GM18951 (cell line): ENCODE data around the gene LRFN2.

Experiments used
- POLR2A ChIP-seq: IDR thresholded peaks from 4 replicates; pipeline ENCODE4 v1.6.1; 2011; ENCODE audit warnings: mild to moderate bottlenecking; ENCODE audit not compliant: insufficient read length, insufficient read depth; ENCODE audit errors: extremely low read depth
- in situ Hi-C: fragments of 300-500 bp; cut with MboI; formaldehyde crosslinking; loops from one replicate; pipeline ENCODE4 v1.12.0; 2022; ENCODE audit warnings: low sequenced_read_pairs, mixed read lengths, inconsistent platforms; ENCODE audit not compliant: unreplicated experiment

Gene LRFN2

DNA sequence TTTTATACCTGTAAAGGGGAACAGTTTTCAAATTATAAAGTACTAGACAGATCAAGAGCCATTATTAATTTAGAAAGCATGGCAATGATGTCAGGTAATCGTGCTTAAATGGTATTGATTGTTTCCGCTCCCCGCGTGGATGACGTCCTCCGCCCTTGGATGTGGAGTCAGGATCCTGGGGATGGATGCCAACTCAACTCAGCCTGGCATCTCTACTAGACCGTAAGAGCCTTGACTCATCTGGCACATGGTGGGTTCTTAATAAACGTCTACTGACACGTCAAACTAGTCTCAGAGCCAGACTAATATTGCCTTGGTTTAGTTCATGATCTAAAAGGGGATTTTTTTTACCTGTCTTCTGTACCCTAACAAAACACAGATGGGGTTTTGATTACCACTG is 80.2 kb downstream of the LRFN2 start:
- in situ Hi-C loops = no loop called here
- no peak for TF ChIP-seq POLR2A

DNA sequence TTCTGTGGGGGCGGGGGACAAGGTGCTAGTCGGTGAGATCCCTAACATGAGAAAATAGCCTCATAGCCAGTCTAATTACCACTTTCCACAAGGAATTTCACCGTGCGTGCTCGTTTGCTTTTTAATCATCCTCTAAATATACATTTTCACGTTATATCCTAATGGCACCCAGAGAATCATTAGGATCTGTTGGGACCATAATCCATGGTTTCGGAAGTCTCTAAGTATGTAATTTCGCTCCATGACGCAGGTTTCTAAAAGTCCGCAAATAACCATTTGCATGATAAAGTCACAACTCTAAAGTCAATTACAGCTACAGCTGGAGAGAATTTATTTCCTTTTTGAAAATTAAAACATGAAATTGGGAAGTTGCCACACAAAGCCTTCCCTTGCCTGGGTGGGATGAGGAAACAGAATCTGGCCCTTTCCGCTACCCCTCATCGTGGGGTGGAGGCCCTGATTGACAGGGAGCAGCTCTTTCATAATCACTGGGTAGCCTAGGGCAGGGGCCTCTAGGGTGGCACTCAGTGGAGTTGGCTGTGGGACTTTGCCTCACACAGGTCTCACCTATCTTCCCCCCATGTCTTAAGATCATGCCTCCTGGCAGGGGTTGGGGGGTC is 81.9 kb downstream of the LRFN2 start:
- no peak for TF ChIP-seq POLR2A
- in situ Hi-C loops = no loop called here

DNA sequence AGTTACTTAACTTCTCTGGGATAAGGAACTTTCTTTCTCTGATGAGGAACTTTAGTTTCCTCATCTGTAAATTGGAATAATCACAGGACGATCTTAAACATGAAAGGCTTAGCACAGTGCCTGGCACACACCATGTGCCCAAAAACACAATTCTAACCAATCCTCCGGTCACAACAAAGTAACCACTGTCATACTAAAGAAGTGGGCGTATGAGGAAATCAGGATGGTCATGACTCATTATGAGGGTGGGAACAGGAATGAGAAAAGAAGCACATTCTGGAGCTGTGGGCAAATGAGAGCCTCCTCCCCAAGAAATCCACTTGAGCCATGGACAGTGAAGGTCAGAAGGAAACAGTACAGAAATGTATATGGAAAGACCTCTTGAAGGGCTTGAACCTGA is 82.9 kb downstream of the LRFN2 start:
- in situ Hi-C loops = no loop called here
- no peak for TF ChIP-seq POLR2A

DNA sequence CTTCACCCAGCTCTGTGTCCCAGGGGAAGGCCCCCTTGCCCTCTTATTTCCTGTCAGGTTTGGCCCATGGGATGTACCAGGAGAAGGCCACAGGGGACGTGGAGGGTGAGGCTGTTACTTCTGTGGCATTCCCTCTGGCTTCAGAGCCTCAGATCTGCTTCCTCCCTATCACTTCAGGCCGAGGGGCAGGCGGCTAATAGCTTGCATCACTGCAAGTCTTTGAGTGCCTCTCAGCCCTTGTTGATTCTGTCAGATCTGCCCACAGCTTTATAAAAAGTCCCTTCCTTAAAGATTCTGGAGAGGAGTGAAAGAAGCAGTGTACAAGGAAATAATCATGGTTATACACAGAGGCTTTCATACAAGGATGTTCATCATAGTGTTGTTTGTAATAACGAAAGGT is 86.9 kb downstream of the LRFN2 start:
- in situ Hi-C loops = no loop called here
- TF ChIP-seq POLR2A = no peak

DNA sequence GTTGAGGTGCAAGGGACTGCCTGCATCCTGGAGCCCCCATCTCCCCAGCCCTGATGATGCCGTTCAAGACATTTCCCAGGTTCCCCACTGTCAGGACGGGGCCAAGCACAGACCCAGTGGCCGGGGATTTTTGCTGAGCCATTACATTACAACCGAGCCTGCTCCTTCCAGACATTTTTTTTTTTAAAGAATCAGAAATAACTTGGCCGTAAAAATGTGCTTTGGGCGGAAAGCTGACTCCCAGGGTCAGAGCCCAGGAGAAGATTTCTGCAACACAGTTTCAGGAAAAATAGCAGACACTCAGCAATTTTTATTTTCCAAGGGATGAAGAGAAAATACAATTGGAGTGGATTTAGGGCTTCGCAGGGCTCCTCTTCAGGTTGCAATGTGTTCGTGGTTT is 87.9 kb downstream of the LRFN2 start:
- no peak for TF ChIP-seq POLR2A
- in situ Hi-C loops = no loop called here

DNA sequence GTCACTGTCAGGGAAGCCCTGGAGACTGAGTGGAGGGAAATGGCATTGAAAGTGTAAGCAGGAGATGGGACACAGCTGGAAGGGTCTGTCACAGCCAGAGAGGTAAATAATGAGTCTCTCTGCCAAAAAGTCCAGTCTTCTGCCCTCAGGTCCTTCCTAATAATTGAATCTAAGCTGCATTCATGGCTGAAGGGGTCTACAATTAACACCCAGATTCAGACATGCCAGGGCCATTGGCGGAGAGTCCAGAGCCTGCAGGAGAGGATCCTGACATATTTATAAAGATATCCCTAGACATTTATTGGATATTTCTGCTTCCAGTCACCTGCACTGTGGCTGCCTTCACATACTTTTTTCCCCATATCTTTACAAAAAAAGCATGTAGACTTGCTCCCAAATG is 89.0 kb downstream of the LRFN2 start:
- no peak for TF ChIP-seq POLR2A
- in situ Hi-C loops = no loop called here

DNA sequence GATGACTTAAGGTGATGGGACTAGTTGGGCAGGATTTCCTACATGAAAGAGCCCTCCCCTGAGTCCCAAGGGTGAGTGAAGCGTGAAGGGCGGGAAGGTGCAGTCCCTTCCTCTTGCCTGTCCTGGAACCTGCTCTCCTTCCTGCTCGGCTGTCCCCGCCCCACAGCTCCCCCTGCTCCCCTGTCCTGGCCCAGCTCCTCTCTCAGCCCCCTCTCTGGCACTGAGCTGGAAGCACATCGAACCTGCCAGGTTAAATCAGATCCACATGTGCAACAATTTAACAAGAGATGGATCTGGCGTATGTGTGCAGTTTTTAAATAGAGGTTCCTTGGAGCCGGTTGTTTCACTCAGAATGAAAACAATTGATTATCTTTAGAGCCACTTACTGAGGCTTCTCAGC is 95.0 kb downstream of the LRFN2 start:
- in situ Hi-C loops = no loop called here

DNA sequence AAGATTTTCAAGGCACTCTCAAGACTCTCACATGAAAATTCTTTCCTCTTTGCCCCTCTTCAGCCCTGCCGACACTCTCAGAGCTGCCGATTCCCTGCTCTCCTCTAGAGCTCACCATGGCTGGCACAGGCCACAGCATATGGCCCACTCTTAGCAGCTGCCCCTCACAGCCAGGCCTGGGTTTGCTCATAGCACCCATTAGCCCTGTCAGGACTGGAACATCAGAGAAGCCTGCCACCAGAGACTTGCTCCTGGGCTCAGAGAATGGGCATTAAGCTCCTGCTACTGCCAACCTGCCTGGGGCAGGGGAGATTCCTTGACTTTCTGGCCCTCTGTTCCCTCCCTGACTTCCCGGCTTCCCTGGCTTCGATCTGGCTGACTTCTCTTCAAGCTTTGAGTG is 96.7 kb downstream of the LRFN2 start:
- no peak for TF ChIP-seq POLR2A

More for the DNA sequence above, 95.0 kb downstream of the LRFN2 start:
- TF ChIP-seq POLR2A = no peak

DNA sequence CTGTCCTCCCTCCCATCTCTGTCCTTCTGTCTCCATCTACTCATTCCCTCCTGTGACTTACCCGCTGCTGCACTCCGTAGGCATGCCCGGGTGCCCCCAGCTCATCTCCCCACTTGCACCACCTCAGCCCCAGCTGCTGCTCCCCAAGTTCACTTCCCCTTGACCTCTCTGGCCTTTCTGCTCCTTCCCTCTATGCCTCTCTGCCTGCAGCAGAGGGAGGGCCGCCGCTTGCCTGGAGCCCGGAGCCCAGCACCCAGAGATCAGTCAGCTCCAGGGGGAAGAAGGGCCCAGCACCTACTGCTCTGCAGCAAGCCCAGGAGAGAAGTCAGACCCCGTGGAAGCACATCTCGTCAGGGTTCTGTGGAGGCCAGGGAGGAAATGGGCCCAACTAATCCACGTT is 97.4 kb downstream of the LRFN2 start:
- TF ChIP-seq POLR2A = no peak
- in situ Hi-C loops = no loop called here

More for the DNA sequence above, 96.7 kb downstream of the LRFN2 start:
- in situ Hi-C loops = no loop called here

DNA sequence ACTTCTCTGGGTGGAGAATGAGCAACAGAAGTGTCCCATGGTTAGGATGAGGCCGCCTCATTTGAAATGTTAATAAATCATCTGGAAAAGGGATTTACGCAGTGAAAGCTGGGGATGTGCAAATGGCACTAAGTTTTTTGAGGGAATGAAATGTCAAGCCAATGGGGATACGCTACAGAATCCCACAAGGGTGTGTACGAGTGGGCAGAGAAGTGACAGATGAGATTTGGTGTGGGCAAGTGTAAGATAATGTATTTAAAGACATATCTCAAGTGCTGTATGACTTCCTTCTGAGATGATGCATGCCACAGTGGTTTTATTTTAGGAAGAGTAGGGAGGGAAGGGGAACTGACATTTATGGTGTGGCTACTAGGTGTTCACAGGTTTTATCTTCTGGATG is 100.6 kb downstream of the LRFN2 start:
- no peak for TF ChIP-seq POLR2A

DNA sequence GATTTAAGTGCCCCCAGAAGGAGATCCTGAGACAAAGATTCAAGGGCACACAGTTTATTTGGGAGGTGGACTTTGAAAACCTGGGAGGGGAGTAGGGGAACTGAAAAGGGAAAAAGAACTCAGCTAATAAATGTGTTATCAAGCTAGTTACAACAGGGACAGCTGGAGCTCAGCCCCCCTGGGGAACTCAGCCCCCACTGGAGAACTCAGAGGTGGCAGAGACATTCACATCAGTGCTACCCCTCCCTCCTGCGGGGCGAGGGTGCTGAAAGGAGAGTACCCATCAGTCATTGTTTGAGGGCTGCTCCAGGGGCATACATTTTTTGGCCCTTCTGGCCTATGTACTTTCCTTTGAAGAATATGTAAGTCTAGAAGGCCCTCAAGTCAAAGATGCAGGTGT is 101.4 kb downstream of the LRFN2 start:
- in situ Hi-C loops = no loop called here

More for the DNA sequence above, 100.6 kb downstream of the LRFN2 start:
- in situ Hi-C loops = no loop called here

DNA sequence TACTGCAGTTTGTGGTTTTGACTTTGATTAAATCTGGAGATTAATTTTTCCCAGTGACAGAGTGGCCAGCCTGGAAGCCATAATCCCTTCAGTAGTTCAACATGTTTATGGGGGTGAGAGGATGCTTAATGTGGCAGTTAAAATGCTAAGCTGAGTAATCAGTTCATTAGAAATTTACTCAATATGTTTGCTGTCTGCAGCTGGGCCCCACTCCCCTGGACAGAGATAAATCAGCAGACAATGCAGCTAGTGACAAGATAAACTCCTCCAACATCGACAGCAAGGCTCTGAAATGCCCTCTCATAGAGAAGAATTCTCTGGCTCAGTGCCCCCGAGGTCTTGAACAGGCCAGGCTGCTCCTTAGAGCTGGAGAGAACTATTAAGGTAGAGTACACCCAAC is 101.9 kb downstream of the LRFN2 start:
- in situ Hi-C loops = no loop called here

More for the DNA sequence above, 101.4 kb downstream of the LRFN2 start:
- no peak for TF ChIP-seq POLR2A

DNA sequence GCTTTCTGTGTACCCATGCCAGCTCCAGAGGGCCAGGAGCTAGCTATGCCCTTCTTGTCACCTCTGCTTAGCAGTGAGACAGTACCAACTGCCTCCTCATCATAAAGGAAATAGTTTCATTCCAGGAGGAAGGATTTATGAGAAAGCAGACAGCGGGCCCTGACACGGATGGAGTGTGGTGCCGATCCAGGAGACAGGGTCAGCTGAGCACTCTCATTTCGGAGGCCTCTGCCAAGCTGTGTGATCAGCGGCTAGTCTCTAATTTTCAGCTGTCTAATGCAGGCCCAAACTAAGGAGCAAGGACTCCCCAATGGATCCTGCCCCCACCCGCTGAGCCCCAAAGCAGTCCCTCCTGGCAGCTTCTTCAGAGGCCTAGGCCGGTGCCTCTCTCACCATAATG is 103.1 kb downstream of the LRFN2 start:
- in situ Hi-C loops = no loop called here
- TF ChIP-seq POLR2A = no peak

More for the DNA sequence above, 101.9 kb downstream of the LRFN2 start:
- no peak for TF ChIP-seq POLR2A

DNA sequence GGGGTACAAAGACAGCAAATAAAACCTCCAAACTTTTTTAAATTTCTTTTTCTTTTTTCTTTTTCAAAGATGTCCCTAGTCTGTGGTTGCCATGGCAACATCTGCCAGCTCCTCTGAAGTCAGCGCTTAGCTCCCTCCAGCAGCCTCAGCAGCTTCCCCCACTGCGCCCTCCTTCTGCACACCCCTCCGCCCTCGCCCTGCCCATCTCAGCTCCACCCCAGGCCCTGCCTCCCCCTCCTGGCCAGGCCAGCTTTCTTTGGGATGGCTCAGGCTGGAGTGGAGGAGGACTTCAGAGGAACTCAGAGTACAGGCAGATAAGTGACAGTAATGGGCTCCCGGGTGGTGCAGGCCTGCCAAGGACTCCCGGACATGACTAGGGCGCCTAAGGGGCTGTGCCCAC is 104.6 kb downstream of the LRFN2 start:
- no peak for TF ChIP-seq POLR2A
- in situ Hi-C loops = no loop called here

DNA sequence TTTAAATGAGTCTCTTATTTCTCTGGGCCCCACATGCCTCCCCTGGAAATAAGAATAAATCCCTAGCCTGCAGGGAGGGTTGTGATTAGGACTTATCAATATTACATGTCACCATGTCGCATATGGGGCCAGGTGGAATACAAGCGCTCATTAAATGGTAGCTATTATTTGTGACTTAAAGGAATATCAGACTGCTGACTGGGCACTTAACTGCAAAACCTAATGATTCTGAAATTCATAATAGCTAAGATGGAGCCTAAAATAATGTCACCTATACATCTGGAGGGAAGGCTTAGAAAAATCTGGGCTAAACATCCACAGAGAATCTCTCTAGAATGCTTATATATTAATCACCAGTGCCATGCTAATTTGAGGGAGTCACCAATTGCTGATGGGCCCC is 106.5 kb downstream of the LRFN2 start:
- in situ Hi-C loops = no loop called here
- no peak for TF ChIP-seq POLR2A
